Tibial nerve (tissue), 4 donors: ENCODE data around the gene SMIM41. TPM values are rescaled to one million over a fixed set of nuclear protein-coding genes. Genes with fewer than 3 reads are reported as not detected.

Experiments used
- DNase-seq, 2 donors: peaks; one replicate each; pipeline ENCODE4 v3.0.0-alpha.2; 2019; ENCODE audit warnings: low spot score in 2 of 2
- H3K27ac ChIP-seq, 4 donors: fragments of 200-600 bp; sonication (generic) in 3 of 4; one replicate each; pipeline ENCODE4 v1.5.1; 2017 to 2019; ENCODE audit warnings: mild to moderate bottlenecking in 1 of 4
- H3K27me3 ChIP-seq, 2 donors: fragments of 200-600 bp; sonication (generic) in 1 of 2; one replicate each; pipeline versions ENCODE4 v1.5.1 to v1.6.0; 2017 to 2019
- H3K36me3 ChIP-seq, 3 donors: fragments of 200-600 bp; sonication (generic); one replicate each; pipeline ENCODE4 v1.5.1; 2018 to 2019
- H3K4me1 ChIP-seq, 4 donors: fragments of 200-600 bp; sonication (generic) in 3 of 4; one replicate each; pipeline ENCODE4 v1.5.1; 2017 to 2019
- H3K4me3 ChIP-seq, 4 donors: fragments of 200-600 bp; sonication (generic) in 3 of 4; one replicate each; pipeline ENCODE4 v1.5.1; 2017 to 2019; ENCODE audit warnings: mild to moderate bottlenecking in 1 of 4, moderate library complexity in 1 of 4
- H3K9me3 ChIP-seq, 4 donors: fragments of 200-600 bp; sonication (generic) in 3 of 4; one replicate each; pipeline ENCODE4 v1.5.1; 2017 to 2019
- EP300 ChIP-seq, 2 donors: sonication (generic); formaldehyde crosslinking; IDR thresholded peaks; one replicate each; pipeline ENCODE4 v1.6.1; 2017; ENCODE audit warnings: antibody characterized with exemption in 2 of 2, mild to moderate bottlenecking in 1 of 2
- POLR2A ChIP-seq, 2 donors: fragments of 450-650 bp; IDR thresholded peaks; one replicate each; pipeline ENCODE4 v1.6.1; 2017; ENCODE audit warnings: antibody characterized with exemption in 2 of 2, mild to moderate bottlenecking in 2 of 2, moderate library complexity in 2 of 2
- WGBS, 2 donors: methylation state at CpG; one replicate each; pipeline ENCODE4 v1.1.5; 2018; 5-methylcytosine and 5-hydroxymethylcytosine counted together
- total RNA-seq, 4 donors: library from RNA; depleted of rRNA; stranded (reverse); fragments of >200 nt; gene quantifications; one replicate each; pipeline ENCODE4 v1.1.0, GENCODE V29; 2016
- TF ChIP-seq, protein P1 (sequence below), 5 experiments: fragments of 200-600 bp in 3 of 5; fragments of 450-650 bp in 2 of 5; sonication (generic) in 3 of 5; IDR thresholded peaks; one replicate each; pipeline ENCODE4 v1.5.1; 2016 to 2019; ENCODE audit warnings: antibody characterized with exemption in 5 of 5, mild to moderate bottlenecking in 3 of 5, moderate library complexity in 2 of 5

The SMIM41 gene
- total RNA-seq, 4 donors from 2014 or later, result 16.5 to 78.7 (median 39.3) TPM

- Histone ChIP-seq H3K9me3 (no peaks in the 10 kb centered on the region), H3K4me1 (peaks cover 0 to 16% (median 7%) of the 10 kb centered on the region in 4 donors), H3K27ac (no peak overlapping the region), H3K36me3 (no peaks in the 10 kb centered on the region), H3K4me3 (no peak overlapping the region), H3K27me3 (peaks cover 0 to 2% of the 10 kb centered on the region in 2 donors)
- WGBS, 2 donors, result 60 to 67% methylated on average over 7 to 8 of the region's 8 CpGs
- DNase-seq, result no peak
- TF ChIP-seq EP300 (IDR thresholded peaks at IDR 0.05) (no peak), POLR2A (IDR thresholded peaks at IDR 0.05) (no peak)
- TF ChIP-seq, protein P1, sequence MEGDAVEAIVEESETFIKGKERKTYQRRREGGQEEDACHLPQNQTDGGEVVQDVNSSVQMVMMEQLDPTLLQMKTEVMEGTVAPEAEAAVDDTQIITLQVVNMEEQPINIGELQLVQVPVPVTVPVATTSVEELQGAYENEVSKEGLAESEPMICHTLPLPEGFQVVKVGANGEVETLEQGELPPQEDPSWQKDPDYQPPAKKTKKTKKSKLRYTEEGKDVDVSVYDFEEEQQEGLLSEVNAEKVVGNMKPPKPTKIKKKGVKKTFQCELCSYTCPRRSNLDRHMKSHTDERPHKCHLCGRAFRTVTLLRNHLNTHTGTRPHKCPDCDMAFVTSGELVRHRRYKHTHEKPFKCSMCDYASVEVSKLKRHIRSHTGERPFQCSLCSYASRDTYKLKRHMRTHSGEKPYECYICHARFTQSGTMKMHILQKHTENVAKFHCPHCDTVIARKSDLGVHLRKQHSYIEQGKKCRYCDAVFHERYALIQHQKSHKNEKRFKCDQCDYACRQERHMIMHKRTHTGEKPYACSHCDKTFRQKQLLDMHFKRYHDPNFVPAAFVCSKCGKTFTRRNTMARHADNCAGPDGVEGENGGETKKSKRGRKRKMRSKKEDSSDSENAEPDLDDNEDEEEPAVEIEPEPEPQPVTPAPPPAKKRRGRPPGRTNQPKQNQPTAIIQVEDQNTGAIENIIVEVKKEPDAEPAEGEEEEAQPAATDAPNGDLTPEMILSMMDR (IDR thresholded peaks at IDR 0.05), result no peak
Observed at GRCh38 chr12:52155048-52155868, 75.8 kb downstream of the SMIM41 start.

GRCh38 chr12:52156311-52156710 lies 76.8 kb downstream of the SMIM41 start:
- no peak for DNase-seq
- peaks cover 0 to 2% of the 10 kb centered on the region in 2 donors for H3K27me3 ChIP-seq
- WGBS, 2 donors, result 74 to 76% methylated on average over 4 of the region's 4 CpGs
- H3K4me3 ChIP-seq, result no peak overlapping the region
- H3K9me3 ChIP-seq, result no peaks in the 10 kb centered on the region
- no peaks in the 10 kb centered on the region for H3K36me3 ChIP-seq
- peaks cover 0 to 16% (median 7%) of the 10 kb centered on the region in 4 donors for H3K4me1 ChIP-seq
- TF ChIP-seq, protein P1 (IDR thresholded peaks at IDR 0.05), result no peak
- TF ChIP-seq EP300 (IDR thresholded peaks at IDR 0.05) (no peak), POLR2A (IDR thresholded peaks at IDR 0.05) (no peak)
- H3K27ac ChIP-seq, result no peak overlapping the region

DNA sequence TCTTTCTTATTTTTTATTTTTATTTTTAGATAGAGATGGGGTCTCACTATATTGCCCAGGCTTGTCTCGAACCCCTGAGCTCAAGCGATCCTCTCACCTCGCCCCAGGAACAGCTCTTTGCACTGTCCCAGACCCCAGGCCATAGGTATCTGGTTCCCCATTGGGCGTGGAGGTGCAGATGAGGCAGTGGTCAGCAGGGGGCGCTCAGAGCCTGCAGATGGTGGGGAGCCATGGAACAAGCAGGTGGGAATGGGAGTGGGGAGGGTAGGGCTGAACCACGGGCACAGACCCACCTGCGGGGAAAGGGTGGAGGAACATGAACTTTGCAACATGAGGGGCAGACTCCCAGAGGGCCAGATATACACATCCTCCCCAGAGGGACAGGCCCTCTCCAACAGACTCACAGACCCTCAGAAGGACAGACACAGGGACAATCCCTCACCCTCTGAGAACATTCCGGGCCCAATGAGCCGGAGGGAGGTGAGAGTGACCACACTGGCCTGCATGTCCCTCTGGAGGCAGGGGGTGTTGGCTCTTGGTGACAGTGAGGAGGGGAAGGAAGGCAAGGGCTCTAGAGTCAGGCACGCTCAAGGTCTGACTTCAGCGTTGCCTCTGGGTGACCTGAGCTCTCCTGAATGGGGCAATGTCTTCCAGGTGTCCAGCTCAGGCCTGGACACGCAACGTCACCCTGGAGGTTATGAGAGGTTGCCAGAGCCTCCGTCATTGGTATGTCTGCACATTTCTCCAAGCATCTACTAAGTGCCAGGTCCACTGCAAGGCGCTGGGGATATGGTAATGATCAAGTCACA lies 77.5 kb downstream of the SMIM41 start:
- TF ChIP-seq EP300 (IDR thresholded peaks at IDR 0.05), result no peak
- TF ChIP-seq, protein P1 (IDR thresholded peaks at IDR 0.05), result peak; percentile 84 to 95 (median 92)
- peak; percentile 67 to 84 for DNase-seq
- 42 to 51% methylated on average over 13 to 15 of the region's 15 CpGs for WGBS, 2 donors

DNA sequence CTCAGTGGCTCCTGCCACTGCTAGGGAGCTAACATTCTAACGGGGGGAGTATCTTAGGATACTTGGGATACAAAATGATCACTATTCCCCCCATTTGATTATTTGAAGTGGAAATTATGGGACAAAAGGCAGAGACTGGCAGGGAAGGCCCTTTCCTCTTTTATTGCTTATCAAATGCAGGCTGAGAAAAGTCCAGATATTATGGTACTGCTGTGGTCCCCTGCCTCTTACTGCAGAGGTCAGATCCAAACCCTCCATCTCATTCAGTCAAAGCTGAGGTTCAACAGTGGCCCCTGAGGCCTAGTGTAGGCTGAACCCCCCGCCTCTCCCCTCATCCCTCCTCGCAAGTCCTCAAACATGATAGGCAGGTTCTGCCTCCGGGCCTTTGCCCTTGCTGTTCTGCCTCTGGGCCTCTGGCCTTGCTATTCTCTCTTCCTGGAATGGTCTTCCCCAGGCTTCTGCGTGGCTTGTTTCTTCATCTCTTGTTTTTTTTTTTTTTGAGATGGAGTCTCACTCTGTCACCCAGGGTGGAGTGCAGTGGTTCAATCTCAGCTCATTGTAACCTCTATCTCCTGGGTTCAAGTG lies 78.2 kb downstream of the SMIM41 start:
- peaks cover 0 to 5% (median under 1%) of the 10 kb centered on the region in 4 donors for H3K4me1 ChIP-seq
- no peaks in the 10 kb centered on the region for H3K9me3 ChIP-seq
- no peak for DNase-seq
- 79 to 88% methylated on average over 5 of the region's 5 CpGs for WGBS, 2 donors
- no peaks in the 10 kb centered on the region for H3K27me3 ChIP-seq
- no peaks in the 10 kb centered on the region for H3K36me3 ChIP-seq
- no peak overlapping the region for H3K27ac ChIP-seq
- TF ChIP-seq EP300 (IDR thresholded peaks at IDR 0.05) (no peak), POLR2A (IDR thresholded peaks at IDR 0.05) (no peak)
- TF ChIP-seq, protein P1 (IDR thresholded peaks at IDR 0.05), result no peak
- no peak overlapping the region for H3K4me3 ChIP-seq

More for the DNA sequence above, 77.5 kb downstream of the SMIM41 start:
- Histone ChIP-seq H3K27me3 (peaks cover 0 to 2% of the 10 kb centered on the region in 2 donors), H3K36me3 (no peaks in the 10 kb centered on the region), H3K27ac (no peak overlapping the region), H3K4me1 (peaks cover 0 to 12% (median 6%) of the 10 kb centered on the region in 4 donors), H3K4me3 (no peak overlapping the region), H3K9me3 (no peaks in the 10 kb centered on the region)

Other genes with a start within 250 kb of the SMIM41 start
- gene FIGNL2, start 231.0 kb upstream of the SMIM41 start, total RNA-seq, result 1 to 10 TPM; 1.1 to 2.1 (median 1.3) TPM
- under 1 TPM in 2 of 4 donors, not detected in 2; 0.60 to 0.66 TPM for gene ANKRD33, start 191.6 kb upstream of the SMIM41 start, total RNA-seq
- 100 to 1,000 TPM in 1 of 4 donors, 10 to 100 TPM in 3; 68.4 to 318 (median 80.7) TPM for gene ACVRL1, start 172.2 kb upstream of the SMIM41 start, total RNA-seq
- 10 to 100 TPM; 11.6 to 19.8 (median 17.1) TPM for gene ACVR1B, start 128.0 kb upstream of the SMIM41 start, total RNA-seq
- 10 to 100 TPM; 30.6 to 54.0 (median 37.8) TPM for gene TAMALIN, start 72.8 kb upstream of the SMIM41 start, total RNA-seq
- 1,000 to 10,000 TPM in 1 of 4 donors, 100 to 1,000 TPM in 3; 390 to 1,252 (median 718) TPM for gene NR4A1, start 28.3 kb upstream of the SMIM41 start, total RNA-seq
- 10 to 100 TPM; 32.6 to 49.6 (median 37.5) TPM for gene ATG101, start 9.7 kb upstream of the SMIM41 start, total RNA-seq
- not detected for gene KRT80, start 112.3 kb downstream of the SMIM41 start, total RNA-seq
- gene KRT7, start 153.5 kb downstream of the SMIM41 start, total RNA-seq, result 10 to 100 TPM in 1 of 4 donors, 1 to 10 TPM in 3; 2.5 to 33.9 (median 6.3) TPM
- not detected for gene KRT86, start 194.9 kb downstream of the SMIM41 start, total RNA-seq
- not detected for gene KRT81, start 211.8 kb downstream of the SMIM41 start, total RNA-seq
- gene KRT83, start 241.7 kb downstream of the SMIM41 start, total RNA-seq, result not detected